ENCODE data around the gene HJV.

GRCh38 chr1:145983960-145984830, 37.3 kb downstream of the HJV start:
- TF ChIP-seq CTCF (IDR thresholded peaks at IDR 0.05) (no peak), POLR2A (IDR thresholded peaks at IDR 0.05) (no peak)
